ENCODE measurements around the gene LEP. TPM values are rescaled to one million over a fixed set of nuclear protein-coding genes. Genes with fewer than 3 reads are reported as not detected.

LEP gene
- total RNA-seq, 1 donor from 2014 or later: not detected

DNA sequence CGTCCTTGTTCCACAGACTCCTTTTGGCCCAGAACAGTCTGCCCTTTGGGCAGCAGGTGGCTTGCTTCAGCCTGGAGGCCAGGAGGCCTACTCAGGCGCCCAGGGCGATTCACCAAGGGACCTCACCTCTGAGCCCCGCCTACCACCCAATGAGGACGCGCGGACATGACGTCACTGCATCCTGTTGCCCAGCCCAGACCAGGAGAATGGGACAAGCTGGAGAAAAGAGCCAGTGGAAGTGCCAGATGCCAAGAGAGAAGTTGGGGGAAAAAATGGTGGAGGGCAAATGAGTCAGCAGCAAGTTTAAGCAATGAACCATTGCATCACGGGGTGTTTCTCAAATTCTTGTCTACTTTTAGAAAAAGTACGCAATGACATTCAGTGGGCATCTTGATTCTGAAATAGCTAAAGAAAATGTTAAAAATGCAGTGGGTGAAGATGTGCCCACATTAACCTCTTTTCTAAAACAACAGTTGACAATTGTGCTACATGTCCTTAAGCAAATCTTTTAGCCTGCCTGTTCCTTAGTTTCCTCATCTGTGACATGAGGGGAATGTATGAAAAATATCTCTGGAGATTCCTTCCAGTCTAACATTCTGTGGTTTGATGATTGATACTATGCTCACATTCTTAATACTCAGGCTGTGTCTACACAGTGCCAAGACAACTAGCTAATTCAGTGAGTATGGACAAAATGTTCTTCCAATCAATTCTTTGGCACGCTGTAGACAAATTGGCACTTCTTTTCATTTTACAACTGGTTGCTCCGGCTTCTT is 23.9 kb upstream of the LEP start:
- H3K36me3 Mint-ChIP-seq (ENCODE audit: low read depth): no peaks in the 10 kb centered on the region
- H3K27ac Mint-ChIP-seq: no peak overlapping the region
- H3K4me3 Mint-ChIP-seq (ENCODE audit: low read depth): no peak overlapping the region
- H3K4me1 Mint-ChIP-seq (ENCODE audit: low read depth): no peaks in the 10 kb centered on the region
- H3K27me3 Mint-ChIP-seq (ENCODE audit: low read depth): peaks cover 27% of the 10 kb centered on the region
- no peaks in the 10 kb centered on the region for H3K9me3 Mint-ChIP-seq
- intact Hi-C loops (cut with micrococcal nuclease): no loop called here
- no peak for DNase-seq (ENCODE audit: low spot score)

DNA sequence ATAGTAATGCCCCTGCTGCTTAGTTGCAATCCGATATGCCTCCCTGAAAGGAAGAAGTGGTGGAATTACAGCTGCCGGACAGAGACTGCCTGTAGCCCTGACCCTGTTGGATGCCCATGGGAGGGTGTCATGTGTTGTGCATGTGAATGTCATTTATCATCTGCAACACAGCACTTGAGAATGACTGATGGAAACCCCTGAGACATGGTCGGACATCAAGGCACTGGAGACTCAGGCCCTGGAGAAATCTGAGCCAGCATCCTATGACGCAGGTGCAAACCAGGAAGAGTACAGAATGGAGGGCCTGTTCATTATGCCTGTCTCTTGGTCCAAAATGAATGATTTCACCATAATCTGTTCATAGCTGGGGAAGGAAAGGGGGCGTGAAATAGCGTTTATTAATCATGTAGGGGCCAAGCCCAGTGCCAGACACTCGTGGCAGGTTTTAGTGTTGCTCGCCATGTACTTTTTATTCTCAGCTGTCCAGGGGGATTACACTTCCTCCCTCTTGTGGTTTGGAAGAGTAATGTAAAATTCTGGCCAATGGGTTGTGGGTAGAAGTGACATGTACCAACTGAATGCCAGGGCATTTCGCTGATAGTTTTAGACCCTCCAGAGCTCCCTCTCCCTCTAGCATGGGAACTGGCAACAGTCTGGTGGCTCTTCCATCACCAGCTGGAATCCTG is 23.0 kb upstream of the LEP start:
- DNase-seq (ENCODE audit: low spot score): no peak
- intact Hi-C loops (cut with micrococcal nuclease): no loop called here
- H3K9me3 Mint-ChIP-seq: no peaks in the 10 kb centered on the region
- H3K27ac Mint-ChIP-seq: no peak overlapping the region
- no peaks in the 10 kb centered on the region for H3K4me1 Mint-ChIP-seq (ENCODE audit: low read depth)
- no peaks in the 10 kb centered on the region for H3K36me3 Mint-ChIP-seq (ENCODE audit: low read depth)
- no peak overlapping the region for H3K4me3 Mint-ChIP-seq (ENCODE audit: low read depth)
- peaks cover 30% of the 10 kb centered on the region for H3K27me3 Mint-ChIP-seq (ENCODE audit: low read depth)

DNA sequence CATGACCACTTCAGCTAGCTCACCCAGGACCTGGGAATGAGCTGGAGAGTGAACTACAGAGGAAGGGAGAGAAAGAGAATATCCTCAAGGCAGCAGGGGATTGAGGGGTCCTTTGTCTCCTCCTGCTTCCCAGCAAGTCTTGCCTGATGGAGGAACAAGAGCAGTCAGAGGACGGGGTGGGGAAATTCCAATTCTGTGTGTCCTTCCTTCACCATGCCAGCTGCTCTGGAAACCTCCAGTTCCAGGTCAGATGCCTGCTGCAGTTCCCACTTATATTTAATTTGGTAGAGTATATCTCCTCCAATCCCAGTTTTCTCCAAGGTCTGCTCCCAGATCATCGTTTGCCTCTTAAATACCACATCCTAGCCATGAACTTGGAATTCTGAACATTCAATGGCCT is 21.4 kb upstream of the LEP start:
- no peak overlapping the region for H3K27ac Mint-ChIP-seq
- no peaks in the 10 kb centered on the region for H3K4me1 Mint-ChIP-seq (ENCODE audit: low read depth)
- DNase-seq (ENCODE audit: low spot score): no peak
- no peaks in the 10 kb centered on the region for H3K36me3 Mint-ChIP-seq (ENCODE audit: low read depth)
- H3K27me3 Mint-ChIP-seq (ENCODE audit: low read depth): peaks cover 26% of the 10 kb centered on the region
- no peaks in the 10 kb centered on the region for H3K9me3 Mint-ChIP-seq
- no peak overlapping the region for H3K4me3 Mint-ChIP-seq (ENCODE audit: low read depth)
- intact Hi-C loops (cut with micrococcal nuclease): no loop called here

DNA sequence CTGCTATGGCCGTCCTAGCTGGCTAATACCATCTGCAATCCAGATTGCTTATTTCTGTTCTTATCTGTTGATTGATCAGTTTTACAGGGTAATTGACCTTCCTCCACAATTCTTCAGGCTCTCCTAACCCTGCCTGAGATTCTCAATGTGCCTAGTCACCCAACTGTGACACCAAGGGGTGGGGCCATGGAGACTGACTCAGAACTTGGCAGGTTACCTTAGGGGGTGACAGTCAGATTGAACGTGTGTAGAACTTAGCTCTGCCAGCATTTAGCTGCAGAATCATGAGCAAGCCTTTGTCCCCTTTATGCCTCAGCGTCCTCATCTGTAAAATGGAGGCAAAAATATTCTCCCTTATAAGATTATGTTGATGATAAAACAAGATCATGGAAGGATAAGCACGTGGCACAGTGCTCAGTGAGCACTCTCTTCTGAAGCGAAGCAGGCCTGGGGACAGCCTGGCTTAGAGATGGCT is 19.1 kb upstream of the LEP start:
- H3K27me3 Mint-ChIP-seq (ENCODE audit: low read depth): peaks cover 37% of the 10 kb centered on the region
- H3K27ac Mint-ChIP-seq: no peak overlapping the region
- DNase-seq (ENCODE audit: low spot score): no peak
- H3K4me1 Mint-ChIP-seq (ENCODE audit: low read depth): no peaks in the 10 kb centered on the region
- H3K4me3 Mint-ChIP-seq (ENCODE audit: low read depth): no peak overlapping the region
- H3K9me3 Mint-ChIP-seq: no peaks in the 10 kb centered on the region
- no peaks in the 10 kb centered on the region for H3K36me3 Mint-ChIP-seq (ENCODE audit: low read depth)
- intact Hi-C loops (cut with micrococcal nuclease): no loop called here

DNA sequence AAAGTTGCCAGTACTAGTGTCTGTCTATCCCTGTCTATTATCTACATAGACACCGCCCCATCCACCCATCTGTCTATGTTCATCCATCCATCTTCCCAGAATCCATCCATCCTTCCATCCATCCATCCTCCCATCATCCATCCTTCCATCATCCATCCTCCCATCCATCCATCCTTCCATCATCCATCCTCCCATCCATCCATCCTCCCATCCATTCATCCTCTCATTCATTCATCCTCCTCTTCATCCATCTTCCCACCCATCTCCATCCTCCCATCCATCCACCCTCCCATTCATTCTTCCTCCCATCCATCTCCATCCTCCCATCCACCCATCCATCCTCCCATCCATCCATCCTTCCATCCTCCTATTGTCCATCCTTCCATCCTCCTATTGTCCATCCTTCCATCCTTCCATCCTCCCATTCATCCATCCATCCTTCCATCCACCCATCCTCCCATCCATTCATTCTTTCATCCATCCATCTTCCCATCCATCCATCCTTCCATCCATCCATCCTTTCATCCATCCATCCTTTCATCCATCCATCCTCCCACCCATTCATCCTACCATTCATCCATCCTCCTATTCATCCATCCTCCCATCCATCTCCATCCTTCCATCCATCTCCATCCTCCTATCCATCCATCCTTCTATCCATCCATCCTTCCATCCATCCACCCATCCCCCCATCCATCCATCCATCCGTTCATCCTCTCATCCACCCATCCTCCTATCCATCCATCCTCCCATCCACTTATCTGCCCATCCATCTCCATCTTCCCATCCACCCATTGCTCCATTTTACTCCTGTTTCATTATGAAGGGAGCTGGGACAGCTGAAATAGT is 14.7 kb upstream of the LEP start:
- Mint-ChIP-seq H3K4me1 (ENCODE audit: low read depth) (no peaks in the 10 kb centered on the region), H3K27me3 (ENCODE audit: low read depth) (peaks cover 27% of the 10 kb centered on the region), H3K36me3 (ENCODE audit: low read depth) (no peaks in the 10 kb centered on the region), H3K4me3 (ENCODE audit: low read depth) (no peak overlapping the region), H3K27ac (no peak overlapping the region), H3K9me3 (no peaks in the 10 kb centered on the region)
- DNase-seq (ENCODE audit: low spot score): no peak
- intact Hi-C loops (cut with micrococcal nuclease): no loop called here

DNA sequence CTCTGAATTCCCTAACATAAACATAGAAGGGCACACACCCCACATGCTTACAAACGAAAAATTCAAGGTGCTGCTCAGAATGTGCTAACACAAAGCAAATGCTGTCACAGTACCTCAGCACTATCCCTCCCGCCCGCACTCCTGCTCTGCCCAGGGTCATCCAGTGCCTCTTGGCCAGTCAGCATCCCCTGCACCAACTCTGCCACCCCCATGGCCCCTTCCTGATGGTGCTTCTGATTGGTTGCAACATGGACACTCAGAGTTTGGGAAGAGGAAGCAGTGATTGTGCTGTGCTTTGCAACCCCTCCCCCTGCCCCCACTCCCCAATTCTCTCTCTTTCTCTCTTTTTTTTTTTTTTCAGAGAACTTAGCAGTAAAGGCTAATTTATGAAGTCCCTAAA is 13.8 kb upstream of the LEP start:
- no peaks in the 10 kb centered on the region for H3K4me1 Mint-ChIP-seq (ENCODE audit: low read depth)

DNA sequence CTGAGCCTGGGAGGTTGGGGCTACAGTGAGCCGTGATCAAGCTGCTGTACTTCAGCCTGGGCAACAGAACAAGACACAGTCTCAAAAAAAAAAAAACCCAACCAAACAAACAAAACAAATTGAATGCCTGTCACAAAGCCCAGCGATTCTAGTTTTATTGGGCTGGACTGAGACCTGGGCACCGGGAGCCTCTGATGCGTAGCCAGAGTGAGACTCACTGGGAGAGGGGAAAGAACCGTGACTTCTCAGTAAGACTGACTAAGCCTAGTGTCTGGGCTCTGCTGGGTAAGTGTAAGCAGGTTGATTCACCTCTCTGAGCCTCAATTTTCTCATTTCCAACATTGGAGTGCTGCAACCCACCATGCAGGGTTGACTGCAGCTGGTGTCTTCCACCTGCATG is 10.1 kb upstream of the LEP start:
- H3K27me3 Mint-ChIP-seq (ENCODE audit: low read depth): peaks cover 18% of the 10 kb centered on the region
- intact Hi-C loops (cut with micrococcal nuclease): no loop called here
- H3K4me3 Mint-ChIP-seq (ENCODE audit: low read depth): no peak overlapping the region
- no peaks in the 10 kb centered on the region for H3K9me3 Mint-ChIP-seq
- no peak overlapping the region for H3K27ac Mint-ChIP-seq
- H3K4me1 Mint-ChIP-seq (ENCODE audit: low read depth): no peaks in the 10 kb centered on the region
- DNase-seq (ENCODE audit: low spot score): no peak
- H3K36me3 Mint-ChIP-seq (ENCODE audit: low read depth): no peaks in the 10 kb centered on the region

More for the DNA sequence above, 13.8 kb upstream of the LEP start:
- Mint-ChIP-seq H3K36me3 (ENCODE audit: low read depth) (no peaks in the 10 kb centered on the region), H3K4me3 (ENCODE audit: low read depth) (no peak overlapping the region), H3K27ac (no peak overlapping the region), H3K9me3 (no peaks in the 10 kb centered on the region), H3K27me3 (ENCODE audit: low read depth) (peaks cover 27% of the 10 kb centered on the region)
- intact Hi-C loops (cut with micrococcal nuclease): no loop called here
- DNase-seq (ENCODE audit: low spot score): no peak

DNA sequence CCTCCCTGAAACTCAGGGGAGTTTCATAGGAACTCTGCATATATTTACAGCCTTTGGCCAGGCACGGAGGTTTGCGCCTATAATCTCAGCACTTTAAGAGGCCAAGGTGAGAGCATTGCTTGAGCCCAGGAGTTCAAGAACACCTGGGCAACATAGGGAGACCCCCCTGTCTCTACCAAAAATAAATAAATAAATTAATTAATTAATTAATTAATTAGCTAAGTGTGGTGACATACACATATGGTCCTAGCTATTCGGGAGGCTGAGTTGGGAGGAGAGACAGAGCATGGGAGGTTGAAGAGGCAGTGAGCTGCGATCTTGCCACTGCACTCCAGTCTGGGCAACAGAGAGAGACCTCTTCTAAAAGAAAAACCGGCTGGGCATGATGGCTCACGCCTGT is 9.4 kb upstream of the LEP start:
- intact Hi-C loops (cut with micrococcal nuclease): no loop called here
- Mint-ChIP-seq H3K27ac (no peak overlapping the region), H3K9me3 (no peaks in the 10 kb centered on the region), H3K4me1 (ENCODE audit: low read depth) (peaks cover 2% of the 10 kb centered on the region), H3K27me3 (ENCODE audit: low read depth) (peaks cover 12% of the 10 kb centered on the region), H3K36me3 (ENCODE audit: low read depth) (no peaks in the 10 kb centered on the region), H3K4me3 (ENCODE audit: low read depth) (no peak overlapping the region)
- DNase-seq (ENCODE audit: low spot score): no peak

DNA sequence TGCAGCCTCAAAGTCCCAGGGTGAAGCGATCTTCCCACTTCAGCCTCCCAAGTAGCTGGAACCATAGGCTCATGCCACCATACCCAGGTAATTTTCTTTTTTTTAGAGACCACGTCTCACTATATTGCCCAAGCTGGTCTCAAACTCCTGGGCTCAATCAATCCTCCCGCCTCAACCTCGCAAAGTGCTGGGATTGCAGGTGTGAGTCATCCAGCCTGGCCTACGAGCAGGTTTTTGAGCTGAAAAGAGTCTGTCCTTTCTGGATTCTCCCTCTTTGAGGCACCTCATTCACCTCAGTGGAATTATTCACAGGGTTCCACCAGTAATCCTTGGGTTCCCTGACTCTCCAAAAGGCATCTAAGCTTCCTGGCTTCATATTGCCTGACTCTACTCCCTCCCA is 7.6 kb upstream of the LEP start:
- H3K27me3 Mint-ChIP-seq (ENCODE audit: low read depth): peaks cover 10% of the 10 kb centered on the region
- intact Hi-C loops (cut with micrococcal nuclease): no loop called here
- peaks cover 6% of the 10 kb centered on the region for H3K9me3 Mint-ChIP-seq
- DNase-seq (ENCODE audit: low spot score): no peak
- H3K4me1 Mint-ChIP-seq (ENCODE audit: low read depth): peaks cover 9% of the 10 kb centered on the region
- no peak overlapping the region for H3K27ac Mint-ChIP-seq
- H3K36me3 Mint-ChIP-seq (ENCODE audit: low read depth): peaks cover 5% of the 10 kb centered on the region
- no peak overlapping the region for H3K4me3 Mint-ChIP-seq (ENCODE audit: low read depth)

DNA sequence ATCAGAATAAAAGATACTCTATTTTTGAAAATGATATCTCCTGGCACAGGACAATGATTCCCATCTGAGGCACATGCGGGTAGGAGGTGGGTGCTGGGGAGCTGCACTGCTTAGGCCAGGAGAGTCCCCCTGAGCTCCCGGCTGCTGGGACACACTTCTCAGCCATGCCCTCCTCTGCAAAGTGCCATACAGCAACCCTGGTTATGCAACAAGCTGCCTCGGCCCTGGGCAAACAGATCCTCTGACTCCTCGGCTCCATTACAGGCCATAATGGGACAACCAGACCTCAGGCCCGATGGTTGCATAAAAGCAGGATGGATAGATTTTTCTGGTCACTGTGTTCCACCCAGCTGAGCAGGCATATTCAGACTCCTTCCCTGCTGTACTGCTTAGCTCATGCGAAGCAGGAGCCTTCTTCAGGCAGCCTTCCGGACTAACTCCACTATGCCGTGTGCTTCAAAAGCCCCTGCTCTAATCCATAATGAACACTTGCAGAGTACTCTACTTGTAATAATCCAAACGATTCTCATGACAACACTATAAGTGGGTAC is 6.5 kb upstream of the LEP start:
- Mint-ChIP-seq H3K9me3 (peaks cover 16% of the 10 kb centered on the region), H3K27me3 (ENCODE audit: low read depth) (peaks cover 10% of the 10 kb centered on the region), H3K4me1 (ENCODE audit: low read depth) (peaks cover 9% of the 10 kb centered on the region), H3K27ac (no peak overlapping the region), H3K4me3 (ENCODE audit: low read depth) (no peak overlapping the region), H3K36me3 (ENCODE audit: low read depth) (peaks cover 7% of the 10 kb centered on the region)
- intact Hi-C loops (cut with micrococcal nuclease): no loop called here
- DNase-seq (ENCODE audit: low spot score): no peak

DNA sequence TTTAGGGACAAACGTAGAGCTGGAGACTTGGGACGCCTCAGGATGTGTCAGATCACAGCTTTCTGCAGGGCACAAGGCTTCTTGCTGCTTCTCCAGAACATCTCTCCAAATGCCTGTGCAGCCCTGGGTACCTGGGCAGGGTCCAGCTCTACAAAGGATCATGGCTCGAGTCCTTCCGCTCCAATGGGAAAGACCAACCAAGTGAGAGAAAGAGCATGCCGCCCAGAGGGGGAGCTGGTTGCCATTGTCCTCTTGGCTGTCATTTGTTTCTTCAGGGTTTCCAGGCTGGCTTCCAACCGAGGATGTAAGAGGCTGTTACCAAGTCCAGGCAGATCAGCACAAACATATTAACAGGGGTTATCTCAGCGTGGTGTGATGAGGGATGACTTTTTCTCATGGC is 5.6 kb upstream of the LEP start:
- no peak for DNase-seq (ENCODE audit: low spot score)
- H3K27me3 Mint-ChIP-seq (ENCODE audit: low read depth): peaks cover 5% of the 10 kb centered on the region
- no peak overlapping the region for H3K27ac Mint-ChIP-seq
- H3K4me1 Mint-ChIP-seq (ENCODE audit: low read depth): peaks cover 9% of the 10 kb centered on the region
- intact Hi-C loops (cut with micrococcal nuclease): no loop called here
- no peak overlapping the region for H3K4me3 Mint-ChIP-seq (ENCODE audit: low read depth)
- H3K9me3 Mint-ChIP-seq: peaks cover 17% of the 10 kb centered on the region
- H3K36me3 Mint-ChIP-seq (ENCODE audit: low read depth): peaks cover 7% of the 10 kb centered on the region

DNA sequence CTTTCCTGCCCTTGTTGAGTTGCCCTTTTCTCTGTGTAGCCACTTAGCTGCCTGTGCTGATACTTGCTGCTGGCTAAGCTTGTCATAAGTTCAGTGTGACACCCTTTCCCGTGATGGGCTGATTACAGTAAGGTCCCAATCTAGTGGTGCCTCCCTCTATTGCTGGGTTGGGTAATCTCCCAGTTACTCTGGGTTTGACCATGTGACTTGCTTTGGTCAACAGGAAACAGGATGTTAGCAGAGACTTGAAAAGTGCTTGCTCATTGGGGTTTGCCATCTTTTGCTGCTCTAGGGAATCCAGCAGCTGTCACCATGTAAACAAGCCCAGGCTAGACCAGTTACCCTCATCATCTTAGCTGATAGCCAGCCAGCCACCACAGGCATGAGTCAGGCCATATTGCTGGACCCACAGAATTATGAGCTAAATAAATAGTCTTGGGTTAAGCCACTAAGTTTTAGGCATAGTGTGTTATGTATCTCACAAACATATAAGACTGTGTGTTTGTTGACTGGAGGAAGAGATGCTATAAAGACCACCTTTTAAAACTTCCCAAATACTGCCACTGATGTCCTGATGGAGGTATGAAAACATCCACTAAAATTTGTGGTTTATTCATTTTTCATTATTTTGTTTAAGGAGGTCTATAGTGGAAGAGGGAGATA is 4.0 kb upstream of the LEP start:
- H3K9me3 Mint-ChIP-seq: peaks cover 17% of the 10 kb centered on the region
- H3K27me3 Mint-ChIP-seq (ENCODE audit: low read depth): peaks cover 8% of the 10 kb centered on the region
- DNase-seq (ENCODE audit: low spot score): peak; percentile 20
- intact Hi-C loops (cut with micrococcal nuclease): no loop called here
- H3K4me1 Mint-ChIP-seq (ENCODE audit: low read depth): peaks cover 9% of the 10 kb centered on the region
- peaks cover 7% of the 10 kb centered on the region for H3K36me3 Mint-ChIP-seq (ENCODE audit: low read depth)
- H3K27ac Mint-ChIP-seq: no peak overlapping the region
- no peak overlapping the region for H3K4me3 Mint-ChIP-seq (ENCODE audit: low read depth)

All from activated T-helper 2 cell treated with anti-CD3 and anti-CD28 coated beads, Interferon-gamma antibody, Interleukin-2, Interleukin-4, amounts not matched to agents 10 μg/mL and 5 μg/mL and 100 μg/mL, durations not matched to agents 14 hours and 24 hours and 36 hours (primary cell).